Heart right ventricle (tissue), 16 donors: Measurements from ENCODE around the gene TMOD4. TPM values are rescaled to one million over a fixed set of nuclear protein-coding genes. Genes with fewer than 3 reads are reported as not detected.

Source experiments
- ATAC-seq, 8 donors: fragments of 200-7000 bp; cut with Tn5 transposase; one replicate each; pipeline ENCODE4 v1.9.1; 2020; ENCODE audit warnings: mild to moderate bottlenecking in 8 of 8, moderate library complexity in 8 of 8, moderate number of reproducible peaks in 1 of 8
- DNase-seq, 2 donors: peaks; one replicate each; pipeline ENCODE4 v3.0.0-alpha.2; 2020
- H3K27ac ChIP-seq, 10 donors: fragments of 200-600 bp; sonication (generic) in 2 of 10; one replicate each; pipeline versions ENCODE4 v1.5.0 to v1.8.0; 2020 to 2022; ENCODE audit warnings: mild to moderate bottlenecking in 3 of 10
- H3K27me3 ChIP-seq, 7 donors: fragments of 200-600 bp; one replicate each; pipeline ENCODE4 v1.8.0; 2021 to 2022; ENCODE audit warnings: mild to moderate bottlenecking in 2 of 7
- H3K36me3 ChIP-seq, 9 donors: fragments of 200-600 bp; sonication (generic) in 1 of 9; one replicate each; pipeline versions ENCODE4 v1.5.0 to v1.8.0; 2020 to 2022; ENCODE audit warnings: mild to moderate bottlenecking in 2 of 9
- H3K4me1 ChIP-seq, 9 donors: fragments of 200-600 bp; sonication (generic) in 1 of 9; one replicate each; pipeline versions ENCODE4 v1.5.0 to v1.8.0; 2020 to 2022; ENCODE audit warnings: mild to moderate bottlenecking in 4 of 9
- H3K4me3 ChIP-seq, 10 donors: fragments of 200-600 bp; sonication (generic) in 2 of 10; one replicate each; pipeline versions ENCODE4 v1.5.0 to v1.8.0; 2020 to 2022; ENCODE audit warnings: mild to moderate bottlenecking in 7 of 10, moderate library complexity in 2 of 10
- H3K9me3 ChIP-seq, 11 donors: fragments of 200-600 bp in 10 of 11; sonication (generic) in 2 of 11; one replicate each; pipeline versions ENCODE4 v1.5.0 to v1.8.0; 2013 to 2022; ENCODE audit warnings: mild to moderate bottlenecking in 2 of 11, control low read depth in 1 of 11, moderate library complexity in 1 of 11
- CTCF ChIP-seq, 9 donors: fragments of 200-600 bp; sonication (generic) in 2 of 9; IDR thresholded peaks; one replicate each; pipeline versions ENCODE4 v1.5.0 to v1.8.0; 2021 to 2022; ENCODE audit warnings: antibody characterized with exemption in 9 of 9, mild to moderate bottlenecking in 5 of 9, moderate library complexity in 1 of 9
- WGBS, 2 donors: extraction: QIAGEN DNeasy Blood & Tissue Kit; methylation state at CpG; one replicate each; pipeline ENCODE4 v1.1.7; 2013; ENCODE audit warnings: inconsistent platforms in 1 of 2; 5-methylcytosine and 5-hydroxymethylcytosine counted together
- intact Hi-C, 10 donors: fragments of 100-400 bp; cut with DNase I; formaldehyde crosslinking; loops; one replicate each; pipeline versions ENCODE4 v1.11.1 to v1.14.2; 2022
- polyA plus RNA-seq, 2 donors: library from polyadenylated mRNA; stranded (reverse); fragments of 200-250 nt; gene quantifications; one replicate each; pipeline ENCODE4 v1.2.3, GENCODE V29; 2013
- total RNA-seq, 10 donors: library from RNA; stranded (reverse); fragmentation: NEBNext Ultra II Directional in 3 of 10; extraction: Animal tissue kit (Norgen Biotek cat#: 25700) in 3 of 10; gene quantifications; one replicate each; pipeline versions ENCODE4 v1.2.1 to v1.2.4, GENCODE V29; 2021 to 2023
- donor health status: Arrhythmogenic right ventricular cardiomyopathy.
- donor health status: ischemic (EF 13 %, LVEDD 7.1; RV severe dilation, severe dysfunction).
- donor health status: healthy with polysubstance abuse.
- donor health status: DM: no; HTN: yes; CAD: no.
- donor health status: DM: no; HTN: no; CAD: no.
- donor health status: ischemic (EF 25% LVEDD 6.9; RV normal size, moderate dysfunction).
- donor health status: ischemic (EF 25% LVEDD 5.7; RV mildly dilated, moderate dysfunction).
- donor health status: healthy.
- donor health status: DM: yes; HTN: yes; CAD: no.
- donor health status: Ischemic cardiomyopathy.
- donor health status: ischemic (EF 35%, LVEDD 5.7; RV mildly dilated, moderate dysfunction).
- donor health status: nonischemic (EF 11% LVEDD 7.7; RV severe dilation, severe dysfunction).
- donor health status: DM: yes; HTN: yes; CAD: no.
- donor health status: PGD.
- donor health status: ischemic (EF 29% LVEDD 5.4; RV normal size, mild dysfunction).
- donor health status: nonischemic (EF 23%, LVEDD 6.1; RV moderate dilation, normal function).

TMOD4 gene
- total and polyA plus RNA-seq, 12 donors, result 0.06 to 0.88 (median 0.60) TPM; not detected in 8

- ATAC-seq, result peak in 7 of 8 donors; percentile 17 to 74 (median 29)
- Histone ChIP-seq H3K27ac (peak overlapping the region; percentile 82 to 96 (median 89)), H3K4me1 (peaks cover 21 to 64% (median 46%) of the 10 kb centered on the region in 9 donors), H3K36me3 (peaks cover 0 to 53% (median 16%) of the 10 kb centered on the region in 9 donors), H3K9me3 (no peaks in the 10 kb centered on the region), H3K4me3 (peak overlapping the region in 1 of 10 donors; percentile 1), H3K27me3 (peaks cover 0 to 15% (median 0%) of the 10 kb centered on the region in 7 donors)
- intact Hi-C loops, result no loop called here
- WGBS, 2 donors, result 57 to 63% methylated on average over 5 of the region's 5 CpGs
- TF ChIP-seq CTCF (IDR thresholded peaks at IDR 0.05), result no peak
- peak in 1 of 2 donors; percentile 67 for DNase-seq
Measured at GRCh38 chr1:151142411-151143056, 33.2 kb downstream of the TMOD4 start.

- no peak for TF ChIP-seq CTCF (IDR thresholded peaks at IDR 0.05)
- ATAC-seq (no peak), DNase-seq (no peak)
- no peak overlapping the region for H3K4me3 ChIP-seq
- H3K4me1 ChIP-seq, result peaks cover 2 to 48% (median 10%) of the 10 kb centered on the region in 9 donors
- no peak overlapping the region for H3K27ac ChIP-seq
- peaks cover 0 to 91% (median 37%) of the 10 kb centered on the region in 9 donors for H3K36me3 ChIP-seq
- H3K27me3 ChIP-seq, result no peaks in the 10 kb centered on the region
- no peaks in the 10 kb centered on the region for H3K9me3 ChIP-seq
- WGBS, 2 donors, result 93 to 94% methylated on average over 7 of the region's 7 CpGs
- intact Hi-C loops, result no loop called here
Measured at GRCh38 chr1:151137789-151138188, 38.0 kb downstream of the TMOD4 start.

DNA sequence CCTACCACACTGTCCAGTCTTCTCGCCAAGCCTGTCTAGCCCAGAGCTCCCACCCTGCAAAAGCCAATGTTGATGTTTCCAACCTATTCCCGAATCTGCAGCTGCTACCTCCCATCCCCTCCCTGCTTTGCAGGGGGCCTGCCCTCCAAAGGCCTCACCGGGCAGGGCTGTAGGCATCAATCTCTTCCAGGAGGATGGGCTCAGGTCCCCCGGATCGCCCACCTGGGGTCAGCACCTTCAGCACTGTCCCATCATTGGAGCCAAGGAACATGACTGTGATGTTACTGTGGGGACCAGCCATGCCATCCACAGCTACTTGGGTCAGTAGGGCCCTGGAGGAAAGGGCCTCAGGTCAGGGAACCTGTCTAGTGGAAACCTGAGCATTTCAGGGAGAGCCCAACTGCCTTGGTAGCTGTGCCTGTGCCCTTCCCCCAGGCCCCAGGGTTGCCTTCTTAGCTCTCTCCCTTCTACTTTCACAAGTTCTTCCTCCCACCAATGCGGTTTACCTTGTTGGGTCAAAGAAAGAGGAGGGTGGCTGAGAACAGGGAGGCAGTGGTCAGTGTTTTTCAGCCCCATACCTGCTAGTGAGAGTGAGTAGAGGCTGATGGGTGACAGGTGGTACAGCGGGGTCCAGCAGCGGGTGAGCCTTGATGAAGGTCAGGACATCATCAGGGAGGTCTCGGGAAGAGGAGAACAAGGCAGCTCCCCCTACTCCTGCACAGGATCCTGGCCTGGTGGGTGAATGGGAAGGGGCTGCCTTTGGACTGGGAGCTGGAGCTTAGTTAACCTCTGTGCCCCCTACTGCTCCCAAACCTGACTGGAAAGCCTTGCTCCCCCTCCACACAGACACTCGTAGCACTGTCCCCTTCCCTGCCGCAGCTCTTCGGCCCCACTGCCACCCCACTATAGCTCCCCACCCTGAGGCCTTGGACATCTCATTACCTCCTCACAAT is 40.1 kb downstream of the TMOD4 start:
- Histone ChIP-seq H3K4me1 (peaks cover 0 to 40% (median 5%) of the 10 kb centered on the region in 9 donors), H3K27me3 (no peaks in the 10 kb centered on the region), H3K4me3 (no peak overlapping the region), H3K27ac (no peak overlapping the region), H3K36me3 (peaks cover 0 to 86% (median 31%) of the 10 kb centered on the region in 9 donors), H3K9me3 (no peaks in the 10 kb centered on the region)
- intact Hi-C loops, result no loop called here
- WGBS, 2 donors, result 88 to 91% methylated on average over 12 of the region's 12 CpGs
- DNase-seq (no peak), ATAC-seq (no peak)
- TF ChIP-seq CTCF (IDR thresholded peaks at IDR 0.05), result no peak

GRCh38 chr1:151134991-151135390 is 40.8 kb downstream of the TMOD4 start:
- Histone ChIP-seq H3K4me3 (no peak overlapping the region), H3K27ac (peak overlapping the region in 1 of 10 donors; percentile 6), H3K27me3 (no peaks in the 10 kb centered on the region), H3K9me3 (no peaks in the 10 kb centered on the region), H3K36me3 (peaks cover 0 to 78% (median 30%) of the 10 kb centered on the region in 9 donors), H3K4me1 (peaks cover 0 to 47% (median 11%) of the 10 kb centered on the region in 9 donors)
- DNase-seq (no peak), ATAC-seq (no peak)
- TF ChIP-seq CTCF (IDR thresholded peaks at IDR 0.05), result no peak
- intact Hi-C loops, result no loop called here
- 94 to 95% methylated on average over 7 of the region's 7 CpGs for WGBS, 2 donors
